Measurements from ENCODE around the gene ELMOD2.
"Not testable (repeated sequence)": the region's sequence is repeated elsewhere in the genome, so short reads cannot be mapped to it uniquely, and the experiment has no call there.

Gene ELMOD2

GRCh38 chr4:140523857-140524742 is at the start of gene ELMOD2:
Gene ELMOD2 (plus strand): TSS chr4:140524168. CDS start chr4:140525429, 1,261 bp downstream.
- Mint-ChIP-seq H3K27ac (peak within 1 kb of the TSS; percentile 91), H3K4me1 (ENCODE audit: low read depth) (peaks cover 6% of the 10 kb centered on the region), H3K4me3 (peak within 1 kb of the TSS; percentile 92), H3K9me3 (no peaks in the 10 kb centered on the region), H3K36me3 (ENCODE audit: low read depth) (peaks cover 25% of the 10 kb centered on the region), H3K27me3 (no peaks in the 10 kb centered on the region)
- intact Hi-C loops (cut with micrococcal nuclease): loop anchor here (1.0 to 10.0 kb wide), 3 partner anchors 151 to 701 kb away; partner anchors contain the start of genes SCOC and ZNF330

GRCh38 chr4:140483445-140483844 is 40.5 kb upstream of the ELMOD2 start:
- Mint-ChIP-seq H3K4me1 (ENCODE audit: low read depth) (no peaks in the 10 kb centered on the region), H3K36me3 (ENCODE audit: low read depth) (no peaks in the 10 kb centered on the region), H3K9me3 (peaks cover 14% of the 10 kb centered on the region), H3K27me3 (no peaks in the 10 kb centered on the region), H3K4me3 (no peak overlapping the region), H3K27ac (no peak overlapping the region)
- intact Hi-C loops (cut with micrococcal nuclease): no loop called here

- Mint-ChIP-seq H3K9me3 (peaks cover 14% of the 10 kb centered on the region), H3K27me3 (peaks cover 4% of the 10 kb centered on the region), H3K4me3 (no peak overlapping the region), H3K36me3 (ENCODE audit: low read depth) (no peaks in the 10 kb centered on the region), H3K4me1 (ENCODE audit: low read depth) (no peaks in the 10 kb centered on the region), H3K27ac (no peak overlapping the region)
- intact Hi-C loops (cut with micrococcal nuclease): no loop called here
Measured at GRCh38 chr4:140485939-140486338, 38.0 kb upstream of the ELMOD2 start.

GRCh38 chr4:140497405-140497746 is 26.6 kb upstream of the ELMOD2 start:
- Mint-ChIP-seq H3K4me1 (ENCODE audit: low read depth) (peaks cover 7% of the 10 kb centered on the region), H3K9me3 (no peaks in the 10 kb centered on the region), H3K4me3 (peak overlapping the region; percentile 35), H3K36me3 (ENCODE audit: low read depth) (no peaks in the 10 kb centered on the region), H3K27me3 (peaks cover 50% of the 10 kb centered on the region), H3K27ac (no peak overlapping the region)
- intact Hi-C loops (cut with micrococcal nuclease): no loop called here

GRCh38 chr4:140497747-140498636 is 26.0 kb upstream of the ELMOD2 start, which contains the start of gene MGAT4D:
Gene MGAT4D (minus strand): TSS chr4:140498293. CDS start chr4:140498222, 71 bp downstream.
- H3K36me3 Mint-ChIP-seq (ENCODE audit: low read depth): no peaks in the 10 kb centered on the region
- peak within 1 kb of the TSS; percentile 35 for H3K4me3 Mint-ChIP-seq
- H3K27ac Mint-ChIP-seq: no peak within 1 kb of the TSS
- H3K9me3 Mint-ChIP-seq: no peaks in the 10 kb centered on the region
- H3K27me3 Mint-ChIP-seq: peaks cover 54% of the 10 kb centered on the region
- H3K4me1 Mint-ChIP-seq (ENCODE audit: low read depth): peaks cover 7% of the 10 kb centered on the region
- intact Hi-C loops (cut with micrococcal nuclease): no loop called here

GRCh38 chr4:140499391-140499790 is 24.6 kb upstream of the ELMOD2 start:
- intact Hi-C loops (cut with micrococcal nuclease): no loop called here
- no peaks in the 10 kb centered on the region for H3K36me3 Mint-ChIP-seq (ENCODE audit: low read depth)
- H3K4me1 Mint-ChIP-seq (ENCODE audit: low read depth): peaks cover 7% of the 10 kb centered on the region
- H3K9me3 Mint-ChIP-seq: no peaks in the 10 kb centered on the region
- H3K4me3 Mint-ChIP-seq: no peak overlapping the region
- no peak overlapping the region for H3K27ac Mint-ChIP-seq
- peaks cover 59% of the 10 kb centered on the region for H3K27me3 Mint-ChIP-seq

- no peak overlapping the region for H3K27ac Mint-ChIP-seq
- H3K36me3 Mint-ChIP-seq (ENCODE audit: low read depth): no peaks in the 10 kb centered on the region
- H3K27me3 Mint-ChIP-seq: peaks cover 34% of the 10 kb centered on the region
- H3K4me1 Mint-ChIP-seq (ENCODE audit: low read depth): no peaks in the 10 kb centered on the region
- intact Hi-C loops (cut with micrococcal nuclease): no loop called here
- no peak overlapping the region for H3K4me3 Mint-ChIP-seq
- H3K9me3 Mint-ChIP-seq: no peaks in the 10 kb centered on the region
Measured at GRCh38 chr4:140504261-140504660, 19.7 kb upstream of the ELMOD2 start.

GRCh38 chr4:140513765-140514164 is 10.2 kb upstream of the ELMOD2 start:
- H3K4me3 Mint-ChIP-seq; H3K4me1 Mint-ChIP-seq (ENCODE audit: low read depth); H3K27me3 Mint-ChIP-seq; H3K9me3 Mint-ChIP-seq; H3K36me3 Mint-ChIP-seq (ENCODE audit: low read depth); intact Hi-C loops (cut with micrococcal nuclease); H3K27ac Mint-ChIP-seq: not testable (repeated sequence)

GRCh38 chr4:140515423-140515822 is 8.5 kb upstream of the ELMOD2 start:
- H3K27me3 Mint-ChIP-seq: peaks cover 7% of the 10 kb centered on the region
- intact Hi-C loops (cut with micrococcal nuclease): no loop called here
- H3K36me3 Mint-ChIP-seq (ENCODE audit: low read depth): no peaks in the 10 kb centered on the region
- no peak overlapping the region for H3K4me3 Mint-ChIP-seq
- H3K9me3 Mint-ChIP-seq: no peaks in the 10 kb centered on the region
- no peak overlapping the region for H3K27ac Mint-ChIP-seq
- H3K4me1 Mint-ChIP-seq (ENCODE audit: low read depth): no peaks in the 10 kb centered on the region

GRCh38 chr4:140523370-140523856 is 555 bp upstream of the ELMOD2 start:
- peaks cover 6% of the 10 kb centered on the region for H3K4me1 Mint-ChIP-seq (ENCODE audit: low read depth)
- H3K27ac Mint-ChIP-seq: peak overlapping the region; percentile 91
- no peaks in the 10 kb centered on the region for H3K9me3 Mint-ChIP-seq
- intact Hi-C loops (cut with micrococcal nuclease): loop anchor here (2.0 to 10.0 kb wide), 2 partner anchors 327 to 701 kb away; partner anchors contain the start of gene ZNF330
- no peaks in the 10 kb centered on the region for H3K27me3 Mint-ChIP-seq
- peak overlapping the region; percentile 92 for H3K4me3 Mint-ChIP-seq
- H3K36me3 Mint-ChIP-seq (ENCODE audit: low read depth): peaks cover 25% of the 10 kb centered on the region

GRCh38 chr4:140529434-140529833 is 5.5 kb downstream of the ELMOD2 start:
- peaks cover 7% of the 10 kb centered on the region for H3K4me1 Mint-ChIP-seq (ENCODE audit: low read depth)
- intact Hi-C loops (cut with micrococcal nuclease): loop anchor here (10.0 kb wide), 1 partner anchor 695 kb away; the partner anchor contains the start of gene ZNF330
- H3K36me3 Mint-ChIP-seq (ENCODE audit: low read depth): peaks cover 19% of the 10 kb centered on the region
- no peak overlapping the region for H3K27ac Mint-ChIP-seq
- H3K4me3 Mint-ChIP-seq: no peak overlapping the region
- H3K9me3 Mint-ChIP-seq: no peaks in the 10 kb centered on the region
- H3K27me3 Mint-ChIP-seq: no peaks in the 10 kb centered on the region

- intact Hi-C loops (cut with micrococcal nuclease): no loop called here
- no peak overlapping the region for H3K4me3 Mint-ChIP-seq
- peaks cover 22% of the 10 kb centered on the region for H3K36me3 Mint-ChIP-seq (ENCODE audit: low read depth)
- no peaks in the 10 kb centered on the region for H3K9me3 Mint-ChIP-seq
- H3K27ac Mint-ChIP-seq: no peak overlapping the region
- peaks cover 7% of the 10 kb centered on the region for H3K4me1 Mint-ChIP-seq (ENCODE audit: low read depth)
- H3K27me3 Mint-ChIP-seq: no peaks in the 10 kb centered on the region
Measured at GRCh38 chr4:140533951-140534480, 10.0 kb downstream of the ELMOD2 start.

GRCh38 chr4:140556372-140557085 is 32.6 kb downstream of the ELMOD2 start:
- intact Hi-C loops (cut with micrococcal nuclease): no loop called here
- H3K4me1 Mint-ChIP-seq (ENCODE audit: low read depth): no peaks in the 10 kb centered on the region
- H3K9me3 Mint-ChIP-seq: no peaks in the 10 kb centered on the region
- peaks cover 12% of the 10 kb centered on the region for H3K36me3 Mint-ChIP-seq (ENCODE audit: low read depth)
- peaks cover 12% of the 10 kb centered on the region for H3K27me3 Mint-ChIP-seq
- no peak overlapping the region for H3K27ac Mint-ChIP-seq
- no peak overlapping the region for H3K4me3 Mint-ChIP-seq
